Body of pancreas (tissue), 4 donors: ENCODE measurements around the gene TMEM91. TPM values are rescaled to one million over a fixed set of nuclear protein-coding genes. Genes with fewer than 3 reads are reported as not detected.

Experiments
- ATAC-seq: fragments of 150-250 bp; one replicate; pipeline ENCODE4 v1.9.1; 2016
- DNase-seq, 4 donors: peaks; one replicate each; pipeline ENCODE4 v3.0.0-alpha.2; 2019
- H3K27ac ChIP-seq, 4 donors: fragments of 200-600 bp; sonication (generic); 1 replicate in 3 of 4; 2 replicates in 1 of 4; pipeline versions ENCODE4 v1.5.1 to v1.6.1; 2016 to 2019; ENCODE audit warnings: mild to moderate bottlenecking in 1 of 4, mixed read lengths in 1 of 4, moderate library complexity in 1 of 4
- H3K27me3 ChIP-seq, 2 donors: fragments of 200-600 bp; sonication (generic); one replicate each; pipeline ENCODE4 v1.6.0; 2016; ENCODE audit warnings: mild to moderate bottlenecking in 1 of 2
- H3K36me3 ChIP-seq, 2 donors: fragments of 200-600 bp; sonication (generic); replicated peaks in 1 of 2; 2 replicates each; pipeline ENCODE4 v1.5.1; 2016; ENCODE audit warnings: low read depth in 2 of 2; ENCODE audit not compliant: insufficient read depth in 1 of 2
- H3K4me1 ChIP-seq: fragments of 200-600 bp; sonication (generic); one replicate; pipeline ENCODE4 v1.6.0; 2016
- H3K4me3 ChIP-seq, 2 donors: fragments of 200-600 bp; sonication (generic); 1 replicate in 1 of 2; 2 replicates in 1 of 2; pipeline ENCODE4 v1.5.1; 2016 to 2019
- H3K9me3 ChIP-seq, 3 donors: fragments of 200-600 bp; sonication (generic); 1 replicate in 2 of 3; 2 replicates in 1 of 3; pipeline ENCODE4 v1.5.1; 2016
- POLR2A ChIP-seq, 3 donors: fragments of 450-650 bp; IDR thresholded peaks; one replicate each; pipeline ENCODE4 v1.6.1; 2016; ENCODE audit warnings: antibody characterized with exemption in 3 of 3, mild to moderate bottlenecking in 2 of 3
- WGBS, 2 donors: methylation state at CpG; one replicate each; pipeline ENCODE4 v1.1.5; 2017; 5-methylcytosine and 5-hydroxymethylcytosine counted together
- intact Hi-C: fragments of 100-400 bp; cut with DNase I; formaldehyde crosslinking; loops from one replicate; pipeline ENCODE4 v1.15.1; 2023
- total RNA-seq, 2 donors: library from RNA; depleted of rRNA; stranded (reverse); fragments of >200 nt; gene quantifications; one replicate each; pipeline ENCODE4 v1.1.0, GENCODE V29; 2016
- TF ChIP-seq, protein P1 (sequence below), 7 experiments: fragments of 450-650 bp in 4 of 7; fragments of 200-600 bp in 3 of 7; sonication (generic) in 3 of 7; IDR thresholded peaks; one replicate each; pipeline ENCODE4 v1.5.1; 2016 to 2019; ENCODE audit warnings: antibody characterized with exemption in 7 of 7

The TMEM91 gene
- total RNA-seq, 2 donors from 2014 or later: 7.5 to 15.5 TPM

DNA sequence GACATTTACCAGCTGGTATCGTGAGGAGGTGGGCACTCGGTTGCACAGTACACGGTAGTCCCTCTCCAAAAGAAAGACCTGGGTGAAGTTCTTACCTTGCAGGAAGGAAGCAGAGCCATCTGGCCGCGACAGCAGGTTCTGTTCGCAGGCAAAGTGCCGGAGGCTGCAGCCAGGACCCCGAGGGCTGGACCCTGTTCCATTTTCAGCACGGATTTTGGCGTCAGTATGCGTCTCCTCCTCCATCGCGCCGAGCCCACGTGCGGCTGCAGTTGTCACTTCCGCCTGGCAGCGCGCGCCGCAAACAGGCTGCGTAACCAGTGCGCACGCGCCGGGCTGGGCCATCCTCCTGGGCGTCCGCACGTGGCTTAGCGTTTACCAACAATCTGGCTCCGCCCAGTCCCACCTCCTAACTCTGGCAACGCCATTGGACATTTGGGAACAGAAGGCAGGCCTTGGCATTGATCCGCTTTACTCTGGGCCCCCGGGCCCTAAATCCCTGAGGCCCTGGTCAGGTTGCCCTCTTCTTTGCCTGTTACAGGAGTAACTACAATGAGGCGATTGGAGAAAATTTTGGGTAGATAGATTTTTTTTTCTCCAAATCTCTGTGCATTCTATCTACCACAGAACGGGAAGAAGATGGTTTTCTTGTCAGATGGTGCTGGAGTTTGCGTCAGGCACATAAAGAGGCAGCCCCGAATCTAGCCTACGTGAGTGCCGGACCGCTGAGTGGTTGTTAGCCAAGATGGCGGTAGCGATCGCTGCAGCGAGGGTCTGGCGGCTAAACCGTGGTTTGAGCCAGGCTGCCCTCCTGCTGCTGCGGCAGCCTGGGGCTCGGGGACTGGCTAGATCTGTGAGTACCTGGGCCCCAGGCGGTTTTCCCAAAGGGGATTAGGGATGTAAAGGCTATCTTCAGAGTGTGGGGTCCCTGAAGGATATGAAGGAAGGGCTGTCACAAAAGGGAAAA is 21.0 kb downstream of the TMEM91 start, which contains the start of the genes BCKDHA and EXOSC5:
BCKDHA (plus strand) TSS at position 733 of the 964 bp plus-strand sequence; CDS start at position 743, 10 bp downstream.
EXOSC5 (minus strand) TSS at position 274 of the 964 bp plus-strand sequence; CDS start at position 243, 31 bp downstream.
- peak within 1 kb of the TSS; percentile 96 to 97 for H3K4me3 ChIP-seq
- TF ChIP-seq, protein P1, sequence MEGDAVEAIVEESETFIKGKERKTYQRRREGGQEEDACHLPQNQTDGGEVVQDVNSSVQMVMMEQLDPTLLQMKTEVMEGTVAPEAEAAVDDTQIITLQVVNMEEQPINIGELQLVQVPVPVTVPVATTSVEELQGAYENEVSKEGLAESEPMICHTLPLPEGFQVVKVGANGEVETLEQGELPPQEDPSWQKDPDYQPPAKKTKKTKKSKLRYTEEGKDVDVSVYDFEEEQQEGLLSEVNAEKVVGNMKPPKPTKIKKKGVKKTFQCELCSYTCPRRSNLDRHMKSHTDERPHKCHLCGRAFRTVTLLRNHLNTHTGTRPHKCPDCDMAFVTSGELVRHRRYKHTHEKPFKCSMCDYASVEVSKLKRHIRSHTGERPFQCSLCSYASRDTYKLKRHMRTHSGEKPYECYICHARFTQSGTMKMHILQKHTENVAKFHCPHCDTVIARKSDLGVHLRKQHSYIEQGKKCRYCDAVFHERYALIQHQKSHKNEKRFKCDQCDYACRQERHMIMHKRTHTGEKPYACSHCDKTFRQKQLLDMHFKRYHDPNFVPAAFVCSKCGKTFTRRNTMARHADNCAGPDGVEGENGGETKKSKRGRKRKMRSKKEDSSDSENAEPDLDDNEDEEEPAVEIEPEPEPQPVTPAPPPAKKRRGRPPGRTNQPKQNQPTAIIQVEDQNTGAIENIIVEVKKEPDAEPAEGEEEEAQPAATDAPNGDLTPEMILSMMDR (IDR thresholded peaks at IDR 0.05): no peak
- TF ChIP-seq POLR2A (IDR thresholded peaks at IDR 0.05): peak in 2 of 3 donors; percentile 57 to 61
- no peaks in the 10 kb centered on the region for H3K27me3 ChIP-seq
- no peaks in the 10 kb centered on the region for H3K36me3 ChIP-seq
- no peaks in the 10 kb centered on the region for H3K9me3 ChIP-seq
- whole genome bisulfite sequencing, 2 donors: 0% methylated on average over 18 to 50 of the region's 50 CpGs
- peaks cover 26% of the 10 kb centered on the region for H3K4me1 ChIP-seq
- peak within 1 kb of the TSS; percentile 85 to 95 (median 93) for H3K27ac ChIP-seq
- ATAC-seq: peak; percentile 99
- peak; percentile 100 for DNase-seq
- intact Hi-C loops: no loop called here

DNA sequence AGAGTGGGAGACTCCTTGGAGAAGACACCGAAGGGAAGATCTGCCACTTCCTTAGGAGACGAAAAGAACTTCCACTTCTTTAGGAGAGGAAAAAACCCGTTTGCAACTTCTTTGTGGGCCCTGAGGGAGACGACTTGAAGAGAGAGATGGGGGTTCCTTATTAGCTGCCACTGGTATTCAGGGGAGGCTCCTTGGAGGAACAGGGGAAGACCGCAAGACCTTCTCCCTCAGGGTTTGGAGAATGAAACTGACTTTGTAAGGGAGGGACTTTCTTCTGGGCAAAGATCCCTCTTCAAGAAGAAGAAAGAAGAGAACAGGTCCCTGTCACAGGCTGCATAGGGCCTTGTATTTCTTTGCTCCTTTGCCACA is 21.7 kb downstream of the TMEM91 start:
- ATAC-seq: no peak
- intact Hi-C loops: no loop called here
- peak overlapping the region; percentile 85 to 95 (median 93) for H3K27ac ChIP-seq

DNA sequence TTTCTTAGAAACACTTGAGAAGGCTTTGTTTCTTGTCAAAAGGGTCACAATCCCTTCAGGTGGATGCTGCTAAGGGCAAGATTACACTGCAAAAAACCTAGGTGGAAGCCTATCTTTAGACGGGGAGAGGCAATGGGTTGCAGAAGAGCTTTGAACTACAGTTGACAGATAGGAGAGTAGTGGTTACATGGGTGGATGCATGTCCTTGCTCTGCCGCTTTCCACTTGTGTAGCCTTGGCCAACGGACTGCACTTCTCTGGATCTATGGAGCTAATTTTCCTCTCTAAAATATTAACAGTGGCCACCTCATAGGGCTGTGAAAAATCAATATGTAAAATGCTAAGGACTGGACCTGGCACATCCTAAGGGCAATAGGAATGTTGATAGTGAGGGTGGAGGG is 22.3 kb downstream of the TMEM91 start:
- H3K4me3 ChIP-seq: peak overlapping the region; percentile 96 to 97
- H3K27me3 ChIP-seq: no peaks in the 10 kb centered on the region
- 9 to 30% methylated on average over 3 of the region's 3 CpGs for WGBS, 2 donors
- DNase-seq: no peak
- H3K27ac ChIP-seq: no peak overlapping the region
- no peaks in the 10 kb centered on the region for H3K36me3 ChIP-seq
- H3K4me1 ChIP-seq: peaks cover 32% of the 10 kb centered on the region
- ATAC-seq: no peak
- no peaks in the 10 kb centered on the region for H3K9me3 ChIP-seq
- intact Hi-C loops: no loop called here
- no peak for TF ChIP-seq POLR2A (IDR thresholded peaks at IDR 0.05)
- TF ChIP-seq, protein P1 (IDR thresholded peaks at IDR 0.05): no peak

More for the DNA sequence above, 21.7 kb downstream of the TMEM91 start:
- H3K36me3 ChIP-seq: no peaks in the 10 kb centered on the region
- peak overlapping the region; percentile 96 to 97 for H3K4me3 ChIP-seq
- H3K27me3 ChIP-seq: no peaks in the 10 kb centered on the region
- no peak for DNase-seq
- TF ChIP-seq POLR2A (IDR thresholded peaks at IDR 0.05): no peak
- peaks cover 27% of the 10 kb centered on the region for H3K4me1 ChIP-seq
- H3K9me3 ChIP-seq: no peaks in the 10 kb centered on the region
- WGBS, 2 donors: 0% methylated on average over 5 of the region's 5 CpGs

DNA sequence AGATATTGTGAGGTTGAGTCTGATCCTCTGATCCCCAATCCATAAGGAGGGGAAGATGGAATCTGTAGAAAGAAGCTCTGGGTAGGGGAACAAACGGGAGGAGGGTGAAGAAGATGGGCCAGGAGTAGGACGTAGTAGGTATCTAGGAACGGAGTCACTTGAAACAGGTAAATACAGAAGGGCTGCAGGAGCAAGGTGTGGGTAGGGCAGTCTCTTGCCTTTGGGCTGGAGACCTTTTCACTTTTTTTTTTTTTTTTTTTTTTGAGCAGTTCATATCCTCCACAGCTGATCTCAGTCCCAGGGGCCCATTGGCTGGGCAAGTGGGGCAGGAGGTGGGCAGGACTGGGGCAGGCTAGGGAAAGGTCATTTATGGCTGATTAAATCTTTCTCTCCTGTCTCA is 22.8 kb downstream of the TMEM91 start:
- no peak for DNase-seq
- H3K27ac ChIP-seq: no peak overlapping the region
- ATAC-seq: no peak
- intact Hi-C loops: no loop called here
- H3K4me3 ChIP-seq: no peak overlapping the region
- no peaks in the 10 kb centered on the region for H3K27me3 ChIP-seq
- no peak for TF ChIP-seq POLR2A (IDR thresholded peaks at IDR 0.05)
- TF ChIP-seq, protein P1 (IDR thresholded peaks at IDR 0.05): no peak
- WGBS, 2 donors: 46 to 51% methylated on average over 3 of the region's 3 CpGs
- H3K36me3 ChIP-seq: no peaks in the 10 kb centered on the region
- peaks cover 33% of the 10 kb centered on the region for H3K4me1 ChIP-seq
- no peaks in the 10 kb centered on the region for H3K9me3 ChIP-seq

DNA sequence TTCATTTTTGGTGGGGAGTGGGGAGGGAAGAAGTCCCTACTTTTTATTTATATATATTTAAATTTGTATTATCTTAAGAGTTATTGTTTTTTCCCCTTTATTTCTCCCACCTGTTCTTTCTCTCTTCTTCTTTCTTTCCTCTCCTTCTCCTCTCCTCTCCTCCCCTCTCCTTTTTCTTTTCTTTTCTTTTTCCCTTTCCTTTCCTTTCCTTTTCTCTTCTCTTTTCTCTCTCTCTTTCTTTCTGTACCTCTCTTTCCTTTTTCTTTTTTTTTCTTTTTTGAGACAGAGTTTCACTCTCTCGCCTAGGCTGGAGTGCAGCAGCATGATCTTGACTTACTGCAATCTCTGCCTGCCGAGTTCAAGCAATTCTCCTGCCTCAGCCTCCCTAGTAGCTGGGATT is 23.2 kb downstream of the TMEM91 start:
- Histone ChIP-seq H3K9me3 (no peaks in the 10 kb centered on the region), H3K27me3 (no peaks in the 10 kb centered on the region), H3K4me3 (no peak overlapping the region), H3K36me3 (no peaks in the 10 kb centered on the region), H3K4me1 (peaks cover 33% of the 10 kb centered on the region), H3K27ac (no peak overlapping the region)
- no peak for ATAC-seq
- no peak for DNase-seq
- no peak for TF ChIP-seq POLR2A (IDR thresholded peaks at IDR 0.05)
- TF ChIP-seq, protein P1 (IDR thresholded peaks at IDR 0.05): no peak
- WGBS, 2 donors: 87 to 100% methylated on average over 2 of the region's 2 CpGs
- intact Hi-C loops: no loop called here
